Activated CD4-positive, alpha-beta T cell treated with anti-CD3 and anti-CD28 coated beads for 36 hours (primary cell): ENCODE measurements around the gene SFXN2. TPM values are rescaled to one million over a fixed set of nuclear protein-coding genes. Genes with fewer than 3 reads are reported as not detected.
"Not testable (repeated sequence)": the region's sequence is repeated elsewhere in the genome, so short reads cannot be mapped to it uniquely, and the experiment has no call there.

ENCODE experiments used
- ATAC-seq: fragments of 200-7000 bp; cut with Tn5 transposase; one replicate; pipeline ENCODE4 v1.10.0; 2021; ENCODE audit warnings: mild to moderate bottlenecking, moderate library complexity
- CTCF ChIA-PET: fragments of 350-600 bp; sonication (Branson Sonifier 250); formaldehyde crosslinking; loops from one replicate; lab custom pipeline; 2021; ENCODE audit warnings: antibody characterized with exemption; lab: Charles Lee
- POLR2A ChIA-PET: fragments of 350-600 bp; sonication (Branson Sonifier 250); formaldehyde crosslinking; loops from one replicate; lab custom pipeline; 2021; ENCODE audit warnings: antibody characterized with exemption, inconsistent platforms; lab: Charles Lee
- DNase-seq: peaks from one replicate; pipeline ENCODE4 v3.0.0-alpha.2; 2020
- H3K27ac Mint-ChIP-seq: one replicate; pipeline ENCODE4 v1.8.0; 2021; ENCODE audit warnings: mixed read lengths
- H3K27me3 Mint-ChIP-seq: one replicate; pipeline ENCODE4 v1.8.0; 2021; ENCODE audit warnings: mixed read lengths
- H3K36me3 Mint-ChIP-seq: one replicate; pipeline ENCODE4 v1.8.0; 2021; ENCODE audit warnings: low read depth, mixed read lengths
- H3K4me1 Mint-ChIP-seq: one replicate; pipeline ENCODE4 v1.8.0; 2021; ENCODE audit warnings: mixed read lengths
- H3K4me3 Mint-ChIP-seq: one replicate; pipeline ENCODE4 v1.8.0; 2021; ENCODE audit warnings: mild to moderate bottlenecking, moderate library complexity, mixed read lengths
- H3K9me3 Mint-ChIP-seq: one replicate; pipeline ENCODE4 v1.8.0; 2021; ENCODE audit warnings: low read depth, mixed read lengths
- intact Hi-C, 2 experiments: fragments of 100-400 bp; cut with DNase I in 1 of 2; cut with micrococcal nuclease in 1 of 2; formaldehyde crosslinking; loops; one replicate each; pipeline versions ENCODE4 v1.14.2 to v1.15.1; 2022 to 2024; cut with DNase I, micrococcal nuclease
- total RNA-seq, 2 experiments: library from RNA; stranded (reverse); gene quantifications; one replicate each; pipeline ENCODE4 v1.2.3, GENCODE V29; 2021

The SFXN2 gene, protein sequence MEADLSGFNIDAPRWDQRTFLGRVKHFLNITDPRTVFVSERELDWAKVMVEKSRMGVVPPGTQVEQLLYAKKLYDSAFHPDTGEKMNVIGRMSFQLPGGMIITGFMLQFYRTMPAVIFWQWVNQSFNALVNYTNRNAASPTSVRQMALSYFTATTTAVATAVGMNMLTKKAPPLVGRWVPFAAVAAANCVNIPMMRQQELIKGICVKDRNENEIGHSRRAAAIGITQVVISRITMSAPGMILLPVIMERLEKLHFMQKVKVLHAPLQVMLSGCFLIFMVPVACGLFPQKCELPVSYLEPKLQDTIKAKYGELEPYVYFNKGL
- total RNA-seq: 10 to 100 TPM; 18.2 to 20.7 TPM

DNA sequence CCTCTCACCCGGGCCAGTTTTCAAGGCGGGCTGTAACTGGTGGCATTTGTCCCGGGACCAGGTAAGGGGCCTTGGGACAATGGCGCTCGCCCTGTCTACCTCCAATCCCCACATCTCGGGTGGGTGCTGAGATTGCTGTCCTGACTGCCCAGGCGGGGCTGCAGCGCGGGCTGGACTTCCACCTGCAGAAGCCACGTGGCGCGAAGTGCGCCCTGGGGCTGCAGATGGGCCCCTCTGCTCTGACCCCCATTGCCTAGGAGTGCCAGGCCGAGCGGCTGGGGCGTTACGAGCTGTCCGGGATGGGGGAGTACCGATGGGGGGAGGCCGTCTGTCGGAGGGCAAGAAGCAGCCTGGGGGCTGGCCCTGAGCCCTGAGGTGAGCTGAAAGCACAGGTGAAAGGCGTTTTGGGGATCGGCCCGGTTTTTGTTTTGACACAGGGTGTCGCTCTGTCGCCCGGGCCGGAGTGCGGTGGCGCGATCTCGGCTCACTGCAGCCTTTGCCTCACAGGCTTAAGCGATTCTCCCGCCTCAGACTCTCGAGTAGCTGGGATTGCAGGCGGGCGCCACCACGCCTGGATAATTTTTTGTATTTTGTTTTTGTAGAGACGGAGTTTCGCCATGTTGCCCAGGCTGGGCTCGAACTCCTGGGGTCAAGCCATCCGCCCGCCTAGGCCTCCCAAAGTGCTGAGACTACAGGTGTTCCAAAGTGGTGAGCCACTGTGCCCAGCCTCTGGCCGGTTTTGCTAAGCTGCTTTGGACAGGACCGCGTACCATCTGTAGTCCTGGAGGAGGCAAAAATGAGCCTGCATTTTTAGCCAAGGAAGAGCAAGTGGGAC lies at the start of gene SFXN2:
TSS of gene SFXN2 (plus strand) at position 16 of the 835 bp plus-strand sequence. CDS start 12,001 bp downstream, outside the sequence.
- Mint-ChIP-seq H3K4me1 (peaks cover 63% of the 10 kb centered on the region), H3K9me3 (no peaks in the 10 kb centered on the region), H3K36me3 (peaks cover 22% of the 10 kb centered on the region), H3K4me3 (peak within 1 kb of the TSS; percentile 82), H3K27me3 (no peaks in the 10 kb centered on the region), H3K27ac (peak within 1 kb of the TSS; percentile 81)
- peak; percentile 13 for ATAC-seq
- peak; percentile 79 for DNase-seq
- ChIA-PET POLR2A (interaction anchor here (0.6 to 2.1 kb wide), 7 partner anchors 30 to 930 kb away, joined by 3 to 8 read pairs (median 6); no protein-coding TSS in a partner anchor), CTCF (interaction anchor here (0.5 to 5.1 kb wide), 15 partner anchors 12 to 872 kb away, joined by 3 to 29 read pairs (median 3); partner anchors contain the start of genes KCNIP2 and TRIM8)
- intact Hi-C loops: loop anchor here (1.0 to 5.0 kb wide), 16 partner anchors 28 to 682 kb away; partner anchors contain the start of genes ACTR1A (in 2 of the 2), WBP1L (in 2 of the 2), ATP5MK (in 1 of the 2) and BORCS7 (in 1 of the 2)

GRCh38 chr10:102665904-102666509 lies 48.4 kb upstream of the SFXN2 start:
- Mint-ChIP-seq H3K4me1 (peaks cover 26% of the 10 kb centered on the region), H3K9me3 (no peaks in the 10 kb centered on the region), H3K27me3 (no peaks in the 10 kb centered on the region), H3K27ac (no peak overlapping the region), H3K4me3 (no peak overlapping the region), H3K36me3 (no peaks in the 10 kb centered on the region)
- ChIA-PET POLR2A (interaction anchor here (0.6 kb wide), 1 partner anchor 46 kb away, joined by 8 read pairs; no protein-coding TSS in a partner anchor), CTCF (interaction anchor here (1.1 to 1.5 kb wide), 3 partner anchors 18 to 31 kb away, joined by 4 to 5 read pairs (median 4); no protein-coding TSS in a partner anchor)
- intact Hi-C loops: no loop called here
- ATAC-seq (no peak), DNase-seq (no peak)

- not testable (repeated sequence) for H3K27ac Mint-ChIP-seq
- POLR2A ChIA-PET: interaction anchor here (0.6 kb wide), 1 partner anchor 9 kb away, joined by 5 read pairs; no protein-coding TSS in a partner anchor
These were observed 47.0 kb upstream of the SFXN2 start for GRCh38 chr10:102667411-102667810.

GRCh38 chr10:102668326-102669107 lies 45.9 kb upstream of the SFXN2 start:
- CTCF ChIA-PET: interaction anchor here (0.8 kb wide), 1 partner anchor 572 kb away, joined by 3 read pairs; no protein-coding TSS in a partner anchor
- no peak for ATAC-seq
- H3K4me3 Mint-ChIP-seq: no peak overlapping the region
- H3K4me1 Mint-ChIP-seq: peaks cover 19% of the 10 kb centered on the region
- no peaks in the 10 kb centered on the region for H3K9me3 Mint-ChIP-seq
- DNase-seq: no peak
- no peaks in the 10 kb centered on the region for H3K36me3 Mint-ChIP-seq
- intact Hi-C loops: no loop called here
- POLR2A ChIA-PET: no interaction called here
- H3K27ac Mint-ChIP-seq: no peak overlapping the region
- no peaks in the 10 kb centered on the region for H3K27me3 Mint-ChIP-seq

More at GRCh38 chr10:102667411-102667810, 47.0 kb upstream of the SFXN2 start:
- ATAC-seq, DNase-seq, intact Hi-C loops, H3K4me3 Mint-ChIP-seq, H3K27me3 Mint-ChIP-seq, H3K36me3 Mint-ChIP-seq, H3K9me3 Mint-ChIP-seq: not testable (repeated sequence)
- CTCF ChIA-PET: interaction anchor here (0.9 kb wide), 1 partner anchor 46 kb away, joined by 3 read pairs; no protein-coding TSS in a partner anchor
- peaks cover 13% of the 10 kb centered on the region for H3K4me1 Mint-ChIP-seq

DNA sequence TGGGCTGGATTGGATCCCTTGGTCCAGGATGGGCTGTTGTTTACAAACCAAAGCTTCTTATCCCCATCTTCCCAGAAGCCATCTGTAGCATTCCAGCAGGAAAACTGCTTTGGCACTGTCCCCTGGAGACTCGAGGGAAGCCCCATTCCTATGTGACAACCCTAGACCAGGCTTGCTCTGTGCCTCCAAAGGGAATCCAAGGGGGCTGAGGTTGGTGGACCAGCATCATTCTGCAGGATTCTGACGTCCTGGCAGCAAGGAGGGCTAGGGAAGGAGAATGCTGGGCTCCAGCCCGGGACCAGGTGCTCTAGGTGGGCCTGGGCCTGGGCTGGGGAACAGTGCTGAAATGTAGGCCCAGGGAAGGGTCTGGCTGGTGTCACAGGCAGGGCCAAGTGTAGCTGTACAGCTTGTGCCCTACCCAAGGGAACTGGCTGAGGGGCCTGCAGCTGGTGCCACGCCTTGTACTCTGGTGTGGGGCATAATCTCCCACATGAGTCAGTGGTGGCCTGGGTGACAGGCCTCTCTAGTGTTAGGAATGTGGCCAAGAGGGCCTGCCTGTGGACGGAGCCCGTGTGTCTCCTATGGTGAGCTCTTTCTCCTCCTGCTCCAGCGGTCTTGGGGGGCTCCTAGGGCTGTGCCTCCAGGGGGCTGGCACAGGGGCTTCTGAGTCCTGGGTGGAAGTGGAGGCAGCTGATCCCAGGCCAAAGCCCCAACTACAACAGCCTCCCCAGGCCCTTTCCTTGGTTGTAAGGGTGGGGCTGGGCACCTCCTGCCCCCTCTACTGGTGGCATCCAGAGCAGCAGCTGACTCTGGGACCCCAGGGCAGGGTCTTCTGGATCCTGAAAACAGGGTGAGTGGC lies 45.0 kb upstream of the SFXN2 start:
- peaks cover 28% of the 10 kb centered on the region for H3K4me1 Mint-ChIP-seq
- ATAC-seq (no peak), DNase-seq (no peak)
- H3K4me3 Mint-ChIP-seq: no peak overlapping the region
- intact Hi-C loops: no loop called here
- no peak overlapping the region for H3K27ac Mint-ChIP-seq
- H3K36me3 Mint-ChIP-seq: no peaks in the 10 kb centered on the region
- ChIA-PET POLR2A (interaction anchor here (0.7 kb wide), 1 partner anchor 18 kb away, joined by 3 read pairs; no protein-coding TSS in a partner anchor), CTCF (interaction anchor here (0.6 to 1.6 kb wide), 7 partner anchors 10 to 209 kb away, joined by 3 to 5 read pairs (median 3); no protein-coding TSS in a partner anchor)
- no peaks in the 10 kb centered on the region for H3K9me3 Mint-ChIP-seq
- no peaks in the 10 kb centered on the region for H3K27me3 Mint-ChIP-seq

DNA sequence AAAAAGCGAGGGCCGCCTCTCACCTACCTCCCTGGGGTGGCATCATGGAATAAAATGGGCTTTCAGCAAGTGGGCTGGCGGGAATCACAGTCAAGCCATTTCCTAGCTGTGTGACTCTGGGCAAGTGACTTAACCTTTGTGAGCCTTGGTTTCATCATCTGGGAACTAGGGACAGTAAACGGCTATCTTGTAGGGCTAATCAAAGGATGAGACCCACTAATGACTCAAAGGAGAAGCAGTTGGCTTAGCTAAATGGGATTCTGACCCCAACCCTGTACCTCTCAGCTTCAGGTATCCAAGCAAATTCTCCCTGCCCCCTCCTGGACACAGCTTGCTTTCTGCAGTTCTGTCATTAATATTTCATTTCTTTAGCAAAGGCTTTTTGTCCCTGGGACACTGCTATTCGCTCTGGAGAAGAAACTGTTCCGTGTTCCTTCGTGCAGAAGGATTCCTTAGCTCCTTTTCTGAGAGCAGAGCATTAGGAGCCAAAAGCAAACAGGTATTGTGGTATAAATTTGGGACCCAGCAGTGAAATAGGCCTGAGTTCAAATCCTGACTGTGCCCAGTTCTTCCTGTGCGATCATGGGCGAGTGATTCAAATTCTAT lies 44.3 kb upstream of the SFXN2 start:
- no peak overlapping the region for H3K27ac Mint-ChIP-seq
- CTCF ChIA-PET: interaction anchor here (0.6 to 1.6 kb wide), 7 partner anchors 9 to 208 kb away, joined by 3 to 5 read pairs (median 3); no protein-coding TSS in a partner anchor
- no peak for ATAC-seq
- intact Hi-C loops: no loop called here
- no peak for DNase-seq
- no peaks in the 10 kb centered on the region for H3K27me3 Mint-ChIP-seq
- no peaks in the 10 kb centered on the region for H3K9me3 Mint-ChIP-seq
- no peaks in the 10 kb centered on the region for H3K36me3 Mint-ChIP-seq
- H3K4me3 Mint-ChIP-seq: no peak overlapping the region
- H3K4me1 Mint-ChIP-seq: peaks cover 36% of the 10 kb centered on the region
- POLR2A ChIA-PET: interaction anchor here (0.7 kb wide), 1 partner anchor 19 kb away, joined by 3 read pairs; no protein-coding TSS in a partner anchor

DNA sequence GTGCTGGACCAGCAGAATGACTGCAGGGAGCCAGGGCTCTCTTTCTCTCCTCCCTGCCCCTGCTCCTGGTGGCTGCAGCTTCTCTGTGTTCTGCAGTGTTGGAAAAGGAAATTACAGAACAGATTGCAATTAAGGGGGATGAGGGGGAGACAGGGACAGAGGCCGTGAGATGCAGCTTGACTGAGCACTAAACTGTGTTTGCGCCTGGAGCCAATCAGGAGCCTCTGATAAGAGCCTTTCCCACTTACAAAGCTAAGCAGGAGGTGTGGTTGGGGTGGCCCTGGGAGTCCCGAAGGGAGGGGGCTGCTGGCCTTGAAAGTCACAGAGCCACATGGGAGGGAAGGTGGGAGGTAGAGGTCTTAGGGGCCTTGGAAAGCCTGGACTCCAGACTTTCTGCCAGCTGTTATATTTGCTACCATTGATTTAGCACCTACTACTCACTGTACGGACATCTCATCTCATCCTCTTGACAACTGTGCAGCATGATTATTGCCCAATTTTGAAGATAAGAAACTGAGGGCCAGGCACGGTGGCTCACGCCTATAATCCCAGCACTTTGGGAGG lies 43.5 kb upstream of the SFXN2 start:
- Mint-ChIP-seq H3K27me3 (no peaks in the 10 kb centered on the region), H3K4me3 (no peak overlapping the region), H3K9me3 (no peaks in the 10 kb centered on the region), H3K27ac (no peak overlapping the region), H3K4me1 (peaks cover 44% of the 10 kb centered on the region), H3K36me3 (no peaks in the 10 kb centered on the region)
- DNase-seq (no peak), ATAC-seq (no peak)
- intact Hi-C loops: no loop called here
- CTCF ChIA-PET: interaction anchor here (1.2 to 1.6 kb wide), 3 partner anchors 8 to 69 kb away, joined by 3 to 4 read pairs (median 3); no protein-coding TSS in a partner anchor
- POLR2A ChIA-PET: no interaction called here

GRCh38 chr10:102673236-102673818 lies 41.1 kb upstream of the SFXN2 start:
- peak overlapping the region; percentile 55 for H3K27ac Mint-ChIP-seq
- ATAC-seq (no peak), DNase-seq (no peak)
- H3K36me3 Mint-ChIP-seq: no peaks in the 10 kb centered on the region
- CTCF ChIA-PET: interaction anchor here (0.5 to 3.9 kb wide), 11 partner anchors 11 to 441 kb away, joined by 3 to 22 read pairs (median 3); partner anchors contain the start of genes ARL3 and TRIM8
- H3K4me3 Mint-ChIP-seq: peak overlapping the region; percentile 63
- intact Hi-C loops: no loop called here
- H3K4me1 Mint-ChIP-seq: peaks cover 45% of the 10 kb centered on the region
- no peaks in the 10 kb centered on the region for H3K27me3 Mint-ChIP-seq
- H3K9me3 Mint-ChIP-seq: no peaks in the 10 kb centered on the region
- POLR2A ChIA-PET: interaction anchor here (0.9 kb wide), 1 partner anchor 34 kb away, joined by 5 read pairs; no protein-coding TSS in a partner anchor
